Panc1 (cell line): ENCODE results near the gene ZC2HC1B. TPM values are rescaled to one million over a fixed set of nuclear protein-coding genes. Genes with fewer than 3 reads are reported as not detected.

Source experiments
- ATAC-seq: fragments of 200-7000 bp; cut with Tn5 transposase; 2 replicates; pipeline ENCODE4 v1.9.1; 2020; ENCODE audit warnings: mild to moderate bottlenecking, moderate library complexity
- BruUV-seq: library from RNA; stranded (reverse); fragments of 400-500 nt; replicated peaks from 2 replicates; lab custom pipeline; 2021; lab: Mats Ljungman, UMichigan
- CTCF ChIA-PET: fragments of 300-600 bp; sonication (Branson Sonifier 250); formaldehyde crosslinking; loops from one replicate; lab custom pipeline; 2022; ENCODE audit warnings: antibody characterized with exemption; lab: Charles Lee
- POLR2A ChIA-PET: fragments of 300-600 bp; sonication (Branson Sonifier 250); formaldehyde crosslinking; loops from one replicate; lab custom pipeline; 2022; ENCODE audit warnings: antibody characterized with exemption; lab: Charles Lee
- DNase-seq: peaks from one replicate; pipeline ENCODE4 v3.0.0-alpha.2; 2010; ENCODE audit warnings: low read depth, low spot score
- H3K27ac ChIP-seq: 2 replicates; pipeline ENCODE4 v1.5.1; 2011; ENCODE audit warnings: mild to moderate bottlenecking, low read length, inconsistent platforms
- H3K27me3 ChIP-seq: fragments of 200-500 bp; sonication (Bioruptor generic); 2 replicates; pipeline ENCODE4 v1.6.0; 2014; ENCODE audit warnings: low read length, inconsistent platforms; ENCODE audit not compliant: control insufficient read depth, insufficient read depth
- H3K36me3 ChIP-seq: fragments of 200-500 bp; sonication (Bioruptor generic); 2 replicates; pipeline ENCODE4 v1.5.1; 2014; ENCODE audit warnings: inconsistent platforms, mild to moderate bottlenecking, low read length, moderate library complexity; ENCODE audit not compliant: control insufficient read depth, insufficient read depth
- H3K4me1 ChIP-seq: 2 replicates; pipeline ENCODE4 v1.5.1; 2011; ENCODE audit warnings: inconsistent platforms, mild to moderate bottlenecking, low read length, moderate library complexity; ENCODE audit not compliant: control insufficient read depth, insufficient read depth
- H3K4me3 ChIP-seq, 2 experiments: 2 replicates each; pipeline ENCODE4 v1.5.1; 2011 to 2012; ENCODE audit warnings: low read depth in 2 of 2, low read length in 2 of 2, mild to moderate bottlenecking in 2 of 2, inconsistent platforms in 1 of 2, moderate library complexity in 1 of 2
- H3K9me3 ChIP-seq: fragments of 200-500 bp; sonication (Bioruptor generic); 2 replicates; pipeline ENCODE4 v1.5.1; 2014; ENCODE audit warnings: low read depth, mild to moderate bottlenecking, inconsistent platforms, low read length, moderate library complexity; ENCODE audit not compliant: control insufficient read depth, insufficient read depth
- POLR2AphosphoS5 ChIP-seq: IDR thresholded peaks from 2 replicates; pipeline ENCODE4 v1.6.1; 2012; ENCODE audit warnings: mild to moderate bottlenecking, low read depth, low read length, moderate library complexity
- SIN3A ChIP-seq: IDR thresholded peaks from 2 replicates; pipeline ENCODE4 v1.6.1; 2012; ENCODE audit warnings: low read depth, mild to moderate bottlenecking, low read length, moderate library complexity, borderline replicate concordance; ENCODE audit not compliant: insufficient read depth
- TCF7L2 ChIP-seq: IDR thresholded peaks from 2 replicates; pipeline ENCODE4 v1.6.1; 2011; ENCODE audit warnings: mild to moderate bottlenecking, low read depth, low read length, inconsistent platforms
- in situ Hi-C: cut with HindIII; loops from 2 replicates; pipeline ENCODE4 v1.10.0; 2016; ENCODE audit warnings: low sequenced_read_pairs, low pct_unique_long_range_greater_than_20kb
- intact Hi-C: fragments of 100-400 bp; cut with micrococcal nuclease; formaldehyde crosslinking; loops from one replicate; pipeline ENCODE4 v1.10.0; 2022; ENCODE audit not compliant: unreplicated experiment
- total RNA-seq: library from RNA; stranded (reverse); gene quantifications from one replicate; pipeline ENCODE4 v1.2.1, GENCODE V29; 2021; ENCODE audit not compliant: unreplicated experiment
- TF ChIP-seq, protein P1 (sequence below), 2 experiments: IDR thresholded peaks; 2 replicates each; pipeline ENCODE4 v1.6.1; 2011 to 2012; ENCODE audit warnings: low read depth in 2 of 2, control low read depth in 1 of 2, low read length in 1 of 2, mild to moderate bottlenecking in 1 of 2, moderate library complexity in 1 of 2; ENCODE audit not compliant: insufficient read depth in 1 of 2
- TF ChIP-seq, protein P2 (sequence below): fragments of 450-650 bp; IDR thresholded peaks from 2 replicates; pipeline ENCODE4 v1.5.1; 2017; ENCODE audit warnings: mild to moderate bottlenecking

The ZC2HC1B gene
- total RNA-seq, 1 experiment from 2014 or later, result not detected

DNA sequence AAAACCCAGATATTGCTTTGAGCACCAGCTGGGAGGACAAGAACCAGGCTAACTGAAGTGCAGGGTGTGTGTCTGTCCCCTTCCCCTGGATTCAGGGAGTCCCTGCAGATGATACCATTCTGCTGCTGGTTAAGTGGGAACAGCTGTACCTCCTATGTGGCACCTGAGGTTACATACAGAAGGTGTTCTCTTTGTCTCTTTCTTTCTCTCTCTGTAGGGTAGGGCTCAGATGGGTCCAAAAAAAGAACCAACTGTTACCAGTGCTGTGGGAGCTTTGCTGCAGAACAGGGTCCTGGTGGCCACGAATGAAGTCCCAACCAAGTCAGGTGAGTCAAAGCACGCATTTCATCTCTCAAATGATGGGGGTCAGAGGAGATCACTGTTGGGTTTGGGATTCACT is 38.6 kb downstream of the ZC2HC1B start:
- ChIA-PET POLR2A (interaction anchor here (0.6 kb wide), 1 partner anchor 15 kb away, joined by 3 read pairs; no protein-coding TSS in a partner anchor), CTCF (no interaction called here)
- in situ Hi-C loops (no loop called here), intact Hi-C loops (no loop called here)
- no peaks in the 10 kb centered on the region for H3K4me1 ChIP-seq
- no peaks in the 10 kb centered on the region for H3K36me3 ChIP-seq
- no peak for TF ChIP-seq POLR2AphosphoS5
- TF ChIP-seq, protein P1, sequence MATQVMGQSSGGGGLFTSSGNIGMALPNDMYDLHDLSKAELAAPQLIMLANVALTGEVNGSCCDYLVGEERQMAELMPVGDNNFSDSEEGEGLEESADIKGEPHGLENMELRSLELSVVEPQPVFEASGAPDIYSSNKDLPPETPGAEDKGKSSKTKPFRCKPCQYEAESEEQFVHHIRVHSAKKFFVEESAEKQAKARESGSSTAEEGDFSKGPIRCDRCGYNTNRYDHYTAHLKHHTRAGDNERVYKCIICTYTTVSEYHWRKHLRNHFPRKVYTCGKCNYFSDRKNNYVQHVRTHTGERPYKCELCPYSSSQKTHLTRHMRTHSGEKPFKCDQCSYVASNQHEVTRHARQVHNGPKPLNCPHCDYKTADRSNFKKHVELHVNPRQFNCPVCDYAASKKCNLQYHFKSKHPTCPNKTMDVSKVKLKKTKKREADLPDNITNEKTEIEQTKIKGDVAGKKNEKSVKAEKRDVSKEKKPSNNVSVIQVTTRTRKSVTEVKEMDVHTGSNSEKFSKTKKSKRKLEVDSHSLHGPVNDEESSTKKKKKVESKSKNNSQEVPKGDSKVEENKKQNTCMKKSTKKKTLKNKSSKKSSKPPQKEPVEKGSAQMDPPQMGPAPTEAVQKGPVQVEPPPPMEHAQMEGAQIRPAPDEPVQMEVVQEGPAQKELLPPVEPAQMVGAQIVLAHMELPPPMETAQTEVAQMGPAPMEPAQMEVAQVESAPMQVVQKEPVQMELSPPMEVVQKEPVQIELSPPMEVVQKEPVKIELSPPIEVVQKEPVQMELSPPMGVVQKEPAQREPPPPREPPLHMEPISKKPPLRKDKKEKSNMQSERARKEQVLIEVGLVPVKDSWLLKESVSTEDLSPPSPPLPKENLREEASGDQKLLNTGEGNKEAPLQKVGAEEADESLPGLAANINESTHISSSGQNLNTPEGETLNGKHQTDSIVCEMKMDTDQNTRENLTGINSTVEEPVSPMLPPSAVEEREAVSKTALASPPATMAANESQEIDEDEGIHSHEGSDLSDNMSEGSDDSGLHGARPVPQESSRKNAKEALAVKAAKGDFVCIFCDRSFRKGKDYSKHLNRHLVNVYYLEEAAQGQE (IDR thresholded peaks at IDR 0.05; ENCODE audit: insufficient read depth in 1 of 2, low read depth in 2 of 2, low read length in 1 of 2), result no peak
- no peak for TF ChIP-seq SIN3A
- TF ChIP-seq TCF7L2, result no peak
- TF ChIP-seq, protein P2, sequence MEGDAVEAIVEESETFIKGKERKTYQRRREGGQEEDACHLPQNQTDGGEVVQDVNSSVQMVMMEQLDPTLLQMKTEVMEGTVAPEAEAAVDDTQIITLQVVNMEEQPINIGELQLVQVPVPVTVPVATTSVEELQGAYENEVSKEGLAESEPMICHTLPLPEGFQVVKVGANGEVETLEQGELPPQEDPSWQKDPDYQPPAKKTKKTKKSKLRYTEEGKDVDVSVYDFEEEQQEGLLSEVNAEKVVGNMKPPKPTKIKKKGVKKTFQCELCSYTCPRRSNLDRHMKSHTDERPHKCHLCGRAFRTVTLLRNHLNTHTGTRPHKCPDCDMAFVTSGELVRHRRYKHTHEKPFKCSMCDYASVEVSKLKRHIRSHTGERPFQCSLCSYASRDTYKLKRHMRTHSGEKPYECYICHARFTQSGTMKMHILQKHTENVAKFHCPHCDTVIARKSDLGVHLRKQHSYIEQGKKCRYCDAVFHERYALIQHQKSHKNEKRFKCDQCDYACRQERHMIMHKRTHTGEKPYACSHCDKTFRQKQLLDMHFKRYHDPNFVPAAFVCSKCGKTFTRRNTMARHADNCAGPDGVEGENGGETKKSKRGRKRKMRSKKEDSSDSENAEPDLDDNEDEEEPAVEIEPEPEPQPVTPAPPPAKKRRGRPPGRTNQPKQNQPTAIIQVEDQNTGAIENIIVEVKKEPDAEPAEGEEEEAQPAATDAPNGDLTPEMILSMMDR, result no peak
- no peaks in the 10 kb centered on the region for H3K9me3 ChIP-seq
- no peak for ATAC-seq
- no peak overlapping the region for H3K27ac ChIP-seq
- H3K27me3 ChIP-seq, result no peaks in the 10 kb centered on the region
- DNase-seq, result no peak
- BruUV-seq, result no TSS peak
- no peak overlapping the region for H3K4me3 ChIP-seq

DNA sequence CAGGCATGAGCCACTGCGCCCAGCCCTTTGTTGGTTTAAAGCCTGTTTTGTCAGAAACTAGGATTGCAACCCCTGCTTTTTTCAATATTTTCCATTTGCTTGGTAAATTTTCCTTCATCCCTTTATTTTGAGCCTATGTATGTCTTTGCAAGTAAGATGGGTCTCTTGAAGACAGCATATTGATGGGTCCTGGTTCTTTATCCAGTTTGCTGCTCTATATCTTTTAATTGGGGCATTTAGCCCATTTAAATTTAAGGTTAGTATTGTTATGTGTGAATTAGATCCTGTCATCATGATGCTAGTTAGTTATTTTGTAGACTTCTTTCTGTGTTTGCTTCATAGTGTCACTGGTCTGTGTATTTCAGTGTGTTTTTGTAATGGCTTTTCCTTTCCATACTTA is 46.8 kb downstream of the ZC2HC1B start:
- Histone ChIP-seq H3K4me3 (no peak overlapping the region), H3K9me3 (no peaks in the 10 kb centered on the region), H3K4me1 (no peaks in the 10 kb centered on the region), H3K36me3 (no peaks in the 10 kb centered on the region), H3K27ac (no peak overlapping the region), H3K27me3 (no peaks in the 10 kb centered on the region)
- intact Hi-C loops (no loop called here), in situ Hi-C loops (no loop called here)
- CTCF ChIA-PET, result no interaction called here
- TF ChIP-seq, protein P1 (IDR thresholded peaks at IDR 0.05; ENCODE audit: insufficient read depth in 1 of 2, low read depth in 2 of 2, low read length in 1 of 2), result no peak
- no peak for TF ChIP-seq TCF7L2
- TF ChIP-seq SIN3A, result no peak
- TF ChIP-seq POLR2AphosphoS5, result no peak
- TF ChIP-seq, protein P2, result no peak
- ATAC-seq (no peak), DNase-seq (no peak)
- BruUV-seq, result no TSS peak
- POLR2A ChIA-PET, result no interaction called here
